Measurements from ENCODE around the gene ASB15. TPM values are rescaled to one million over a fixed set of nuclear protein-coding genes. Genes with fewer than 3 reads are reported as not detected.

Gene ASB15
- total RNA-seq, 1 donor from 2014 or later, result not detected

DNA sequence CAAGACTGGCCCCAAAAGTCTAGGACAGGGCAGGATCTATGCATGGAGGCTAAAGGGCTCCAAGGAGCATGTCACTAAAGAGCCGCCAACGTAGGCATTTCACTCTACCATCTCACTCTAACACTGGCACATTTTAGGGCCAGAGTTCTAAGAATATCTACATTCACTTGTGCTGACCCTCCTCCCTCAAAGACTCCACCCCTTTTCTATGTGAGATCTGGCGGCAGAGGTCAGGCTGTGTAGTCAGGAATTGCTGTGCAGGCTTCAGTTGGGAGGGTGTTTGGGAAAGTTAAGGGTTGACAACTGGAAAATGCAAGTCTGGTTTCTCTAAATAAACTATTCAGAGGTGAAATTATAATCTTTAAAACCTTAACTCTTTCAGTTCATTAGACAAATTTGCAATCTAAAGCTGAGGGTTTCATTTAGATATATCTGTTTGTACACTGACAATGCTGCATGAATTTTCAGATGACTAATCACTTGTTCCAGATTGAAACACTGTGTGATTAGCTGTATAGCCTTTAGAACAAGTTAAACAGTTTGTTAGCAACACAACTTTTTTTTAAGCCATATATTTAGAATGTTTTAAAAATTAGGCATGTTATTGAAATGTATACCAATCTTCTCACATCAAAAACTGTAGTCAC lies 72.3 kb downstream of the ASB15 start:
- Mint-ChIP-seq H3K27ac (ENCODE audit: unreplicated experiment) (no peak overlapping the region), H3K4me3 (ENCODE audit: unreplicated experiment) (no peak overlapping the region), H3K27me3 (ENCODE audit: unreplicated experiment) (peaks cover 5% of the 10 kb centered on the region), H3K4me1 (ENCODE audit: unreplicated experiment) (no peaks in the 10 kb centered on the region), H3K36me3 (ENCODE audit: low read depth, unreplicated experiment) (no peaks in the 10 kb centered on the region), H3K9me3 (ENCODE audit: unreplicated experiment) (no peaks in the 10 kb centered on the region)
- DNase-seq (ENCODE audit: low spot score), result no peak
- TF ChIP-seq, protein P1, sequence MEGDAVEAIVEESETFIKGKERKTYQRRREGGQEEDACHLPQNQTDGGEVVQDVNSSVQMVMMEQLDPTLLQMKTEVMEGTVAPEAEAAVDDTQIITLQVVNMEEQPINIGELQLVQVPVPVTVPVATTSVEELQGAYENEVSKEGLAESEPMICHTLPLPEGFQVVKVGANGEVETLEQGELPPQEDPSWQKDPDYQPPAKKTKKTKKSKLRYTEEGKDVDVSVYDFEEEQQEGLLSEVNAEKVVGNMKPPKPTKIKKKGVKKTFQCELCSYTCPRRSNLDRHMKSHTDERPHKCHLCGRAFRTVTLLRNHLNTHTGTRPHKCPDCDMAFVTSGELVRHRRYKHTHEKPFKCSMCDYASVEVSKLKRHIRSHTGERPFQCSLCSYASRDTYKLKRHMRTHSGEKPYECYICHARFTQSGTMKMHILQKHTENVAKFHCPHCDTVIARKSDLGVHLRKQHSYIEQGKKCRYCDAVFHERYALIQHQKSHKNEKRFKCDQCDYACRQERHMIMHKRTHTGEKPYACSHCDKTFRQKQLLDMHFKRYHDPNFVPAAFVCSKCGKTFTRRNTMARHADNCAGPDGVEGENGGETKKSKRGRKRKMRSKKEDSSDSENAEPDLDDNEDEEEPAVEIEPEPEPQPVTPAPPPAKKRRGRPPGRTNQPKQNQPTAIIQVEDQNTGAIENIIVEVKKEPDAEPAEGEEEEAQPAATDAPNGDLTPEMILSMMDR (IDR thresholded peaks at IDR 0.05; ENCODE audit: unreplicated experiment), result no peak

DNA sequence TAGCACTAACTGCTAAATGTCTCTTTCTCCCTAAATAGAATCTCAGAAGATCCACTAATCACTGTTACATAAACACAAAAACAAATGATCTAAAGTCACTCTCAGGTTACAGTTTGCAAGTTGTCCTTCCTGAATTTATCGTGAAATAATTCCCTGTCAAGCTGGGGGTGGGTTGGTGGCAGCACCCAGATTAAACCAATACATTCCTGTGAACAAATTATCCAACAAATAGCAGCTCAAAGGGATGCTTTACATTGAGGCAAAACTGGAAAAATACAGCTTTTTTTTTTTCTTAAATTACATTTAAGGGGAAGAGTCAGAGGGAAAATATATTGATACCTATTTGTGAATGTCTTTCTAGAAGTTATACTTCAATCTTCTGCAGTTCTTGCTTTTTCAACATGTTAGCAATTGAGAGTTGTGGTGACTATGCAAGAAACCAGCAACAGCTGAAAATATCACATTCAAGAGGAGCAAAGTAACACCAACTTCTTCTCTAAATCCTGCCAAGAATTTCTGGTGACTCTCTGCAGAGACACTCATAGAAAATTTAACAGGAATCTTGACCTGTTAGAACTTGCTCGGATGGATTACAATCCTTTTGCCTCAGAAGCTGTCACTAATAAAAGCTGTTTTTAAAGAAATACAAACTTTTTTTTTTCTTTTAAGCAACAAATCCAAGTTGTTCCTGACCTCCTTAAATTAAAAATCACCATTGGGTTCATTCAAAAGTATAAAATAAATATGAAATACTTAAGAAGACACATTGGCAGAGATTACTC lies 73.0 kb downstream of the ASB15 start:
- Mint-ChIP-seq H3K4me1 (ENCODE audit: unreplicated experiment) (peaks cover 5% of the 10 kb centered on the region), H3K27me3 (ENCODE audit: unreplicated experiment) (peaks cover 5% of the 10 kb centered on the region), H3K27ac (ENCODE audit: unreplicated experiment) (no peak overlapping the region), H3K4me3 (ENCODE audit: unreplicated experiment) (no peak overlapping the region), H3K36me3 (ENCODE audit: low read depth, unreplicated experiment) (no peaks in the 10 kb centered on the region), H3K9me3 (ENCODE audit: unreplicated experiment) (no peaks in the 10 kb centered on the region)
- no peak for DNase-seq (ENCODE audit: low spot score)
- TF ChIP-seq, protein P1 (IDR thresholded peaks at IDR 0.05; ENCODE audit: unreplicated experiment), result no peak

DNA sequence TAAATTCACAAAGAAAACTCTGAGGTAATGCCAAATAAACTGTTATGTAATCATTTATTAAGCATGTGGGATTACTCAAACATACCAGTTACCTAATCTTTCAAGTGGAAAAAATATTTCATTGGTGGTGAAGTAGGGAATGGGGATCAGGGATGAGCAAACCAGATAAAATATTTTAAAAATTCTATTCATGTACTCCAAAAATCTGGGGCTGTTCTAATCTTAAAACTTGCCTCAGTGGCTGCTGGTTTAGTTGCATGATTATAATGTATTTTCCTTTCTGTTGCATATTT lies 73.5 kb downstream of the ASB15 start:
- Mint-ChIP-seq H3K27me3 (ENCODE audit: unreplicated experiment) (peaks cover 5% of the 10 kb centered on the region), H3K36me3 (ENCODE audit: low read depth, unreplicated experiment) (no peaks in the 10 kb centered on the region), H3K4me1 (ENCODE audit: unreplicated experiment) (peaks cover 5% of the 10 kb centered on the region), H3K27ac (ENCODE audit: unreplicated experiment) (no peak overlapping the region), H3K9me3 (ENCODE audit: unreplicated experiment) (no peaks in the 10 kb centered on the region), H3K4me3 (ENCODE audit: unreplicated experiment) (no peak overlapping the region)
- TF ChIP-seq, protein P1 (IDR thresholded peaks at IDR 0.05; ENCODE audit: unreplicated experiment), result no peak
- no peak for DNase-seq (ENCODE audit: low spot score)

DNA sequence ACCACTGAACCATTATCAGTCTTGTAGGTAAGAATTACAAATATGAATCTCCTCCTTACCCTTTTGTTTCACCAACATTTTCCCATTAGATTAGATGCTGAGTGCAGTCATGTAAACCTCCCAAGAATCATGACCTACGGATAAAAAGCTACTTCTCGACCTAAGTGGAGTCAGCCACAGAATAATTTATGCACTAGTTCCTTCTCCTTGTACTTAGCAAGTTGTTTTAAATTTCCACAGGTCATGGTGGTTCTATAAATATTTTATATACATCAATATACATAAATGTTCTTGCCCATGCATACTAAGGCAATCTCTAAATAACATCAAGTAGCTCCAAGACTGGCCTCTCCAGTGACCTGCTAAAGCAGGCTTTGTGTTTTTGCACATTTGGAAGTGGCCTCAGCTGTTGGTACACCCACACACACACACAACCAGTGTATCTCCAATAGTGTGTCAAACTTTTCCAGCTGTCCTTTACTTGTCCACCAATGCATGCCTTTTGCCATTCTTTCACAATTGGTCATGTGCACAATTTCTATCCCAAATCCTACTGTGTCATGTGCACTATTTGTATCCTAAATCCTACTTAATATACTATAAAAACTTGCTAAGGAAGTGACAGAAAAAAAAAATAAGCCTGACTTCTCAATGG lies 75.6 kb downstream of the ASB15 start:
- H3K4me1 Mint-ChIP-seq (ENCODE audit: unreplicated experiment), result peaks cover 5% of the 10 kb centered on the region
- no peaks in the 10 kb centered on the region for H3K9me3 Mint-ChIP-seq (ENCODE audit: unreplicated experiment)
- H3K4me3 Mint-ChIP-seq (ENCODE audit: unreplicated experiment), result no peak overlapping the region
- H3K36me3 Mint-ChIP-seq (ENCODE audit: low read depth, unreplicated experiment), result no peaks in the 10 kb centered on the region
- no peak overlapping the region for H3K27ac Mint-ChIP-seq (ENCODE audit: unreplicated experiment)
- TF ChIP-seq, protein P1 (IDR thresholded peaks at IDR 0.05; ENCODE audit: unreplicated experiment), result no peak
- no peak for DNase-seq (ENCODE audit: low spot score)
- peaks cover 2% of the 10 kb centered on the region for H3K27me3 Mint-ChIP-seq (ENCODE audit: unreplicated experiment)

DNA sequence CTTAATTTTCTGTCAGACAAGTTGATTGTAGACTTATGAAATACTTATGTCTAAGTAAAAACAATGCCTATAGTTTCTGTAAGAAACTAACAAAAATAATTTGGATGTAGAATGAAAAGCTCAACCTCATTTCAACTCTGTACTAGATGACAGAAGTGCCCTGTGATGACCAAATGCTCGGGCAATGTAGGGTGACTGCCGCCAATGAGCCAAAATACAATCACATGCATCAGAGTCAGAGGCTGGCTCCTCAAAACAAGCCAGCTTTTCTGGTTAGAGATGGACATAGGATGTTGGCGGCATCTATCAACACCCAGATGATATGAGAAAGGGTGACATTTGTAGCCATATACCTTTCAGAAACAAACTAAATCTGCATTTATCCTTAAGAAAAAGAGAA lies 78.0 kb downstream of the ASB15 start:
- H3K36me3 Mint-ChIP-seq (ENCODE audit: low read depth, unreplicated experiment), result peaks cover 4% of the 10 kb centered on the region
- peaks cover 5% of the 10 kb centered on the region for H3K4me1 Mint-ChIP-seq (ENCODE audit: unreplicated experiment)
- H3K27ac Mint-ChIP-seq (ENCODE audit: unreplicated experiment), result no peak overlapping the region
- no peaks in the 10 kb centered on the region for H3K27me3 Mint-ChIP-seq (ENCODE audit: unreplicated experiment)
- no peak for DNase-seq (ENCODE audit: low spot score)
- TF ChIP-seq, protein P1 (IDR thresholded peaks at IDR 0.05; ENCODE audit: unreplicated experiment), result no peak
- H3K9me3 Mint-ChIP-seq (ENCODE audit: unreplicated experiment), result no peaks in the 10 kb centered on the region
- no peak overlapping the region for H3K4me3 Mint-ChIP-seq (ENCODE audit: unreplicated experiment)
